NB4 (cell line): ENCODE measurements around the gene UST.

Source experiments
- CTCF ChIP-seq: IDR thresholded peaks from one replicate; pipeline ENCODE4 v1.5.1; 2012; ENCODE audit warnings: low read depth, low read length
- MYC ChIP-seq: IDR thresholded peaks from 2 replicates; pipeline ENCODE4 v1.6.1; 2011; ENCODE audit warnings: low read depth, low read length
- POLR2A ChIP-seq: IDR thresholded peaks from 2 replicates; pipeline ENCODE4 v1.6.1; 2011; ENCODE audit warnings: mild to moderate bottlenecking; ENCODE audit not compliant: insufficient read length; ENCODE audit errors: extremely low read depth
- TF ChIP-seq, protein P1 (sequence below): IDR thresholded peaks from 2 replicates; pipeline ENCODE4 v1.6.1; 2011; ENCODE audit warnings: low read depth, low read length

GRCh38 chr6:149109397-149110070 lies 362.7 kb downstream of the UST start:
- TF ChIP-seq CTCF (no peak), POLR2A (no peak), MYC (no peak)
- TF ChIP-seq, protein P1, sequence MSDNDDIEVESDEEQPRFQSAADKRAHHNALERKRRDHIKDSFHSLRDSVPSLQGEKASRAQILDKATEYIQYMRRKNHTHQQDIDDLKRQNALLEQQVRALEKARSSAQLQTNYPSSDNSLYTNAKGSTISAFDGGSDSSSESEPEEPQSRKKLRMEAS = no peak
